ENCODE data around the gene NDFIP1. TPM values are rescaled to one million over a fixed set of nuclear protein-coding genes. Genes with fewer than 3 reads are reported as not detected.

Gene NDFIP1
- total and polyA plus RNA-seq, 2 experiments from 2014 or later, result 55.2 to 75.3 TPM

- Histone ChIP-seq H3K9me2 (ENCODE audit: insufficient read depth) (no peaks in the 10 kb centered on the region), H3K27me3 (replicated peaks; ENCODE audit: insufficient read depth) (no peaks in the 10 kb centered on the region), H3K9ac (no peak overlapping the region), H3F3A (ENCODE audit: insufficient read depth) (no peaks in the 10 kb centered on the region), H4K20me1 (ENCODE audit: insufficient read depth) (no peaks in the 10 kb centered on the region), H3K4me3 (no peak overlapping the region), H3K79me2 (ENCODE audit: insufficient read depth) (no peaks in the 10 kb centered on the region), H2AFZ (no peak overlapping the region), H3K27ac (no peak overlapping the region), H3K9me3 (ENCODE audit: low read depth) (no peaks in the 10 kb centered on the region), H3K4me1 (ENCODE audit: insufficient read depth) (0 out of 2 replicates have a peak, but pooled peaks cover 6% of the 10 kb centered on the region), H3K36me3 (ENCODE audit: low read depth) (no peaks in the 10 kb centered on the region), H3K4me2 (ENCODE audit: unreplicated experiment) (no peak overlapping the region)
- DNase-seq, result no peak
- in situ Hi-C loops (cut with MboI), result no loop called here
- TF ChIP-seq EZH2phosphoT487 (IDR thresholded peaks at IDR 0.05; ENCODE audit: insufficient read depth, low read depth) (no peak), EZH2 (IDR thresholded peaks at IDR 0.05; ENCODE audit: insufficient read depth, poor library complexity, severe bottlenecking) (no peak)
- 75 to 83% methylated on average over 2 of the region's 2 CpGs for WGBS, 2 experiments (ENCODE audit: low coverage in 1 of 2, low lambda C conversion rate in 2 of 2, missing lambda C conversion rate in 2 of 2)
Observed at GRCh38 chr5:142098275-142098674, 10.3 kb upstream of the NDFIP1 start.

GRCh38 chr5:142098931-142099330 is 9.6 kb upstream of the NDFIP1 start:
- no peak overlapping the region for H3K27ac ChIP-seq
- no peaks in the 10 kb centered on the region for H3F3A ChIP-seq (ENCODE audit: insufficient read depth)
- H3K9ac ChIP-seq, result no peak overlapping the region
- no peaks in the 10 kb centered on the region for H3K36me3 ChIP-seq (ENCODE audit: low read depth)
- no peak for DNase-seq
- H3K4me3 ChIP-seq, result no peak overlapping the region
- no peak overlapping the region for H2AFZ ChIP-seq
- no peaks in the 10 kb centered on the region for H3K27me3 ChIP-seq (replicated peaks; ENCODE audit: insufficient read depth)
- H3K79me2 ChIP-seq (ENCODE audit: insufficient read depth), result no peaks in the 10 kb centered on the region
- H4K20me1 ChIP-seq (ENCODE audit: insufficient read depth), result no peaks in the 10 kb centered on the region
- in situ Hi-C loops (cut with MboI), result no loop called here
- no peaks in the 10 kb centered on the region for H3K9me3 ChIP-seq (ENCODE audit: low read depth)
- TF ChIP-seq EZH2phosphoT487 (IDR thresholded peaks at IDR 0.05; ENCODE audit: insufficient read depth, low read depth) (no peak), EZH2 (IDR thresholded peaks at IDR 0.05; ENCODE audit: insufficient read depth, poor library complexity, severe bottlenecking) (no peak)
- H3K9me2 ChIP-seq (ENCODE audit: insufficient read depth), result no peaks in the 10 kb centered on the region
- H3K4me2 ChIP-seq (ENCODE audit: unreplicated experiment), result no peak overlapping the region
- H3K4me1 ChIP-seq (ENCODE audit: insufficient read depth), result 0 out of 2 replicates have a peak, but pooled peaks cover 6% of the 10 kb centered on the region

GRCh38 chr5:142100307-142100706 is 8.3 kb upstream of the NDFIP1 start:
- no peak overlapping the region for H3K4me3 ChIP-seq
- TF ChIP-seq EZH2phosphoT487 (IDR thresholded peaks at IDR 0.05; ENCODE audit: insufficient read depth, low read depth) (no peak), EZH2 (IDR thresholded peaks at IDR 0.05; ENCODE audit: insufficient read depth, poor library complexity, severe bottlenecking) (no peak)
- no peaks in the 10 kb centered on the region for H4K20me1 ChIP-seq (ENCODE audit: insufficient read depth)
- H3K4me2 ChIP-seq (ENCODE audit: unreplicated experiment), result no peak overlapping the region
- no peak overlapping the region for H3K9ac ChIP-seq
- no peaks in the 10 kb centered on the region for H3K27me3 ChIP-seq (replicated peaks; ENCODE audit: insufficient read depth)
- in situ Hi-C loops (cut with MboI), result no loop called here
- WGBS, 2 experiments (ENCODE audit: low coverage in 1 of 2, low lambda C conversion rate in 2 of 2, missing lambda C conversion rate in 2 of 2), result 18 to 20% methylated on average over 7 of the region's 7 CpGs
- H3K9me3 ChIP-seq (ENCODE audit: low read depth), result no peaks in the 10 kb centered on the region
- DNase-seq, result peak; percentile 59
- H3K27ac ChIP-seq, result no peak overlapping the region
- H3K36me3 ChIP-seq (ENCODE audit: low read depth), result no peaks in the 10 kb centered on the region
- H3K4me1 ChIP-seq (ENCODE audit: insufficient read depth), result 0 out of 2 replicates have a peak, but pooled peaks cover 6% of the 10 kb centered on the region
- no peaks in the 10 kb centered on the region for H3K79me2 ChIP-seq (ENCODE audit: insufficient read depth)
- 0 out of 2 replicates have a peak, but pooled peaks cover under 1% of the 10 kb centered on the region for H3F3A ChIP-seq (ENCODE audit: insufficient read depth)
- no peaks in the 10 kb centered on the region for H3K9me2 ChIP-seq (ENCODE audit: insufficient read depth)
- 0 out of 2 replicates have a peak overlapping the region, but pooled peaks have one; percentile 12 for H2AFZ ChIP-seq

GRCh38 chr5:142102980-142103740 is 5.4 kb upstream of the NDFIP1 start:
- Histone ChIP-seq H3K4me3 (no peak overlapping the region), H3K36me3 (ENCODE audit: low read depth) (no peaks in the 10 kb centered on the region), H2AFZ (no peak overlapping the region), H3K27me3 (replicated peaks; ENCODE audit: insufficient read depth) (no peaks in the 10 kb centered on the region), H3K4me1 (ENCODE audit: insufficient read depth) (0 out of 2 replicates have a peak, but pooled peaks cover 9% of the 10 kb centered on the region), H3F3A (ENCODE audit: insufficient read depth) (peaks cover 28% of the 10 kb centered on the region; the same call in 1 of the 2 replicates), H3K9me2 (ENCODE audit: insufficient read depth) (no peaks in the 10 kb centered on the region), H3K27ac (no peak overlapping the region), H3K4me2 (ENCODE audit: unreplicated experiment) (no peak overlapping the region), H3K79me2 (ENCODE audit: insufficient read depth) (no peaks in the 10 kb centered on the region), H4K20me1 (ENCODE audit: insufficient read depth) (no peaks in the 10 kb centered on the region), H3K9ac (no peak overlapping the region), H3K9me3 (ENCODE audit: low read depth) (no peaks in the 10 kb centered on the region)
- no peak for DNase-seq
- TF ChIP-seq EZH2 (IDR thresholded peaks at IDR 0.05; ENCODE audit: insufficient read depth, poor library complexity, severe bottlenecking), result no peak
- TF ChIP-seq EZH2phosphoT487 (IDR thresholded peaks at IDR 0.05; ENCODE audit: insufficient read depth, low read depth), result no peak
- in situ Hi-C loops (cut with MboI), result no loop called here
- 70 to 75% methylated on average over 7 of the region's 7 CpGs for WGBS, 2 experiments (ENCODE audit: low coverage in 1 of 2, low lambda C conversion rate in 2 of 2, missing lambda C conversion rate in 2 of 2)
